Measurements from ENCODE around the gene ABCF1. TPM values are rescaled to one million over a fixed set of nuclear protein-coding genes. Genes with fewer than 3 reads are reported as not detected.

The ABCF1 gene
- polyA plus RNA-seq, 3 donors = 68.1 to 74.4 (median 72.5) TPM

DNA sequence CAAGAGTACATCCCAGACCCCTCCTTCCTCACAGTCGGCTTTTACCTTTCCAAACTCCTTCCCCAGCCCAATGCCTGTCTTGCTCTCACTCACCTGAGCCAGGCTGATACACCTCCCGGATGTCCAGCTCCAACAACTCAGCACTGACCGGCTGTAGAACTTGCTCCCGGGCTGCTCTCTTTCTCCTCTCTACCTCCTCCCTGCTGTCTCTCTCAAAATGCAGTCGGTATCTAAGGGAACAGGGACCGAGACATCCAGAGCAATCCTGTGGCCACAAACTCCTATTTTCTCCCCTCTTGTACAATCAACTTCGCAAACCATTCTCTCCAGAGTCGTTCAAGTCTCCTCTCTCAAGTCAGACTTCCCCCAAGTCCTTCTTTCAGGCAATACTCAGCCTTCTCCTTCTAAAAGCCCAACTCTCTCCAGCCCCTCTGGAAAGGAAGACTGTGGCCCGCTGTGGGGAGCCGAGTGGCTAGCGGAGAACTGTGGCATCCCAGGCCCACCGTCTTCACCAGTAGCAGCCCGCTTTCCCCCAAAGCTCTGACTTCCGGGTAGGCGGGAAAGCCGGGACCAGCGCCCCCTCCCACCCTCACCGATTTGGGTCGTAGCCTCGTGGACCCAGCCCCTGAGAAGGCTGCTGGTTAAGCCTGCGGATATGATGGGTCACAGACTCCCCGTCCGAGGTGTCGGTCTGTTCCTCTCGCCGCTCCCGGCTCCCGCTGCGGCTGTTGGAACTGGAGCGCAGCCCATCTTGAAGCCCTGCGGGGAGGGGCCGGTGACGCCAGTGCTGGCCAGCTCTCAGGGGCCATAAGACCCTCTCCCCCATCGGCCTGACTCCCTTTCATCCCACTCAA is 16.1 kb upstream of the ABCF1 start:
- DNase-seq (ENCODE audit: extremely low read depth in 1 of 11, low read depth in 9 of 11, low spot score in 4 of 11) = peak in 4 of 11 donors; percentile 18 to 60 (median 52)

DNA sequence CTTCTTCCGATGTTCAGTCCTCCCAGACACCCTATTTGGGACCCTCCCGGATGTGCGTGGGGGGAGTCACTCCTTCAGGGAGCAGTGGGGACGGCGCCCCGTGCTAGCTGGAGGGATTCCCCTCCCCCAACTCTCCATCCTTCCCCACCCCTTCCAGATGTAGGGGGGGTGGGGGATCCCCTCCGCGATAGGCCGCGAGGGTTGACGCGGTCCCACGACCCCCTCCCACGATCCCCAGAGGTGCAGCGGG is 15.5 kb upstream of the ABCF1 start:
- peak in 5 of 11 donors; percentile 49 to 69 (median 61) for DNase-seq (ENCODE audit: extremely low read depth in 1 of 11, low read depth in 9 of 11, low spot score in 4 of 11)

DNA sequence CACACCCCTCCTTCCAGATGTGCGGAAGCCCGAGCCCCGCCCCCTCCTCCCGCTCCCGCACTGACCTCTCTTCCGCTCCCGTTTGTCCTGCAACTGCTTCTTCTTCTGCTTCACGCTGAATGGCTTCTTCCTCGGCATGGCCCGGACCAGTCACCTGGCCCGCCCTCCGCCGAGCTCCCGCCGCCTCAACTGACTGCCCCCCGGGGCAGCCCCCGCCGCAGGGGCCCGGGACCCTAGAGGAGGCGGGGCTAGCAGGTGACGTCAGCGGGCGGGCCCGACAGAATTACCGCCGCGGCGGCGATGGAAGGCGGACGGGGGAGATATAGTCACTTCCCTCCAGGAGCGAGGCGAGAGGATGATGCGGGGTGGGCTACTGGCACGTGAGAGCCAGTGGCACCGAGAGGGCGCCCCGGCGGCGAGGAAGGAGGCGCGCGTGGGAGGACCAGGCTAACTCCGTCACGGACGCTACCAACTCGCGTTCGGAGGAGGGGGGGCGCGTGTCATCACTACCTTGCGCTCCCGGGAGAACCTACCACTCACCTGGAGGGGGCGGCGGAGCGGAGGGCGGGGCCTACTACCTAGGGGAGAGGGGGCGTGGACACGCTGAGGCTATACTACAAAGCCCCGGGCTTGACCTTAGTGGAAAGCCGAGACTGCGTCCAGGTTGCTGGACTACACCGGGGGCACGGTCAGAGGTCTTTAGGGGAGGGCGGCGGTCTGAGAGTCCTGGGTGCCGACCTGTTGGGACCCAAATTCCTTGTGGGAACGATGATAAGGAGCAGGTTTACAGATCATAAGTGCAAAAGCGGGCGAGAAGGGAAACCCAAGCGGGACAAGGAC is 15.0 kb upstream of the ABCF1 start, which contains the start of gene GNL1:
Gene GNL1, minus strand, starts transcription at position 424 of the 840 bp plus-strand sequence. Its CDS starts 286 bp downstream, at position 138.
- DNase-seq (ENCODE audit: extremely low read depth in 1 of 11, low read depth in 9 of 11, low spot score in 4 of 11) = peak; percentile 76 to 93 (median 88)

DNA sequence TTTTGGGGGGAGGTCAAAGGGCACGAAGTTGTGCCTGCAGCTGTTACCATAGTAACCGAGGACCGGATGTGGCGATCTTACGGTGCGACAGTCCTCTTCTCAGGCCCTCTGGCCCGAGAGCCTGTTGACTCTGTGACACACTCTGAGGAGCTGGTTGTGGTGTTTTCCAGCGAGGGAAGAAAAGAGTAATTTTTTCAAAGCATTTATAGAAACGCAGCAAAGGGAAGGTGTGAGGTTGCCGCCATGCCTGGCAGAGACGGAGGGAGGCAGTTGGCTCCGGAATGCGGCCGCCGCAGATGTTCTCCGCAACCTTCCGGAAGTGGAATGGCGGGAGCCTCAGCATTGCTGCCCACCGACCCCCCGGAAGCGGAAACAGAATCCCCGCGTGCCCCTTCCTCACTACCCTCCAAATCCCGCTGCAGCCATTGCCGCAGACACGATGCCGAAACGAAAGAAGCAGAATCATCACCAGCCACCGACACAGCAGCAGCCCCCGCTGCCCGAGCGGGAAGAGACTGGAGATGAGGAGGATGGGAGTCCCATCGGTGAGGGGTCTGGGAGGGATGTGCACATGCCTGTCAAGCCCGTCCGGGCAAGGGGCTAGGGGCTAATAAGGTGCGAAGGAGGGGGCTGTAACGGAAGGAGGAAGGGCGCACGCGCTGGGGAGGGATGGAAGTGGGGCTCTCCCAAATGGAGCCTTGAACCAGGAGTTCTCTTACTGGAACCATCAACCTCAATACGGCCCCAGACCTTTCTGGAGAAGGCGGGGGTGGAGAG is 14.1 kb upstream of the ABCF1 start, which contains the start of gene PRR3:
Gene PRR3, plus strand, starts transcription at position 390 of the 777 bp plus-strand sequence. Its CDS starts 50 bp downstream, at position 440.
- peak; percentile 87 to 94 (median 90) for DNase-seq (ENCODE audit: extremely low read depth in 1 of 11, low read depth in 9 of 11, low spot score in 4 of 11)

DNA sequence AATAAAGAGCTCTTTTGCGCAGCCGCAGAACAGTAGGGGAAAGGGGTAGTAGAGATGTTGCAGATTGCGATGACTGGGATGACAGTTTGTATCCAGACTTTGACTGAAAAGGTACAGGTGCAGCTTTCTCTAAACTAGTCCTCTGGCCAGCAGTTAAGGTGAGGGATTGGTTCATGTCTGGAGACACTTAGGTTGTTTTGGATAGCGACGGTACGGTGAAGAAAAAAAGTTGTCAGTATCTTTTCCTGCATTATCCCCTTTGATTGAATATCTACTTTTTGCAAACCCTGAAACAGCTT is 13.6 kb upstream of the ABCF1 start:
- DNase-seq (ENCODE audit: extremely low read depth in 1 of 11, low read depth in 9 of 11, low spot score in 4 of 11) = no peak

DNA sequence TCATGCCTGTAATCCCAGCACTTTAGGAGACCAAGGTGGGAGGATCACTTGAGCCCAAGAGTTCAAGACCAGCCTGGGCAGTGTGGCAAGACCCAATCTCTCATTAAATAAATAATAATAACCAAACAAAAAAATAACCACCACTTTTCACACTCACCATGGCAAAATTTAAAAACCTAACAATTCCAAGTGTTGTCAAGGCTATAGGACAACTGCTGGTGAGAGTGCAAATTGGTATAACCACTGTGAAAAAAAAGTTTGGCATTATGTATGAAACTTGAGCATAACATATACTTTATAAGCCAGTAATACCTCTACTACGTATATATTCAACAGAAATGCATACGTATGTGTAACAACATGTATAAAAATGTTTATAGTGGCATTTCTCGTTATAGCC is 10.3 kb upstream of the ABCF1 start:
- DNase-seq (ENCODE audit: extremely low read depth in 1 of 11, low read depth in 9 of 11, low spot score in 4 of 11) = no peak

DNA sequence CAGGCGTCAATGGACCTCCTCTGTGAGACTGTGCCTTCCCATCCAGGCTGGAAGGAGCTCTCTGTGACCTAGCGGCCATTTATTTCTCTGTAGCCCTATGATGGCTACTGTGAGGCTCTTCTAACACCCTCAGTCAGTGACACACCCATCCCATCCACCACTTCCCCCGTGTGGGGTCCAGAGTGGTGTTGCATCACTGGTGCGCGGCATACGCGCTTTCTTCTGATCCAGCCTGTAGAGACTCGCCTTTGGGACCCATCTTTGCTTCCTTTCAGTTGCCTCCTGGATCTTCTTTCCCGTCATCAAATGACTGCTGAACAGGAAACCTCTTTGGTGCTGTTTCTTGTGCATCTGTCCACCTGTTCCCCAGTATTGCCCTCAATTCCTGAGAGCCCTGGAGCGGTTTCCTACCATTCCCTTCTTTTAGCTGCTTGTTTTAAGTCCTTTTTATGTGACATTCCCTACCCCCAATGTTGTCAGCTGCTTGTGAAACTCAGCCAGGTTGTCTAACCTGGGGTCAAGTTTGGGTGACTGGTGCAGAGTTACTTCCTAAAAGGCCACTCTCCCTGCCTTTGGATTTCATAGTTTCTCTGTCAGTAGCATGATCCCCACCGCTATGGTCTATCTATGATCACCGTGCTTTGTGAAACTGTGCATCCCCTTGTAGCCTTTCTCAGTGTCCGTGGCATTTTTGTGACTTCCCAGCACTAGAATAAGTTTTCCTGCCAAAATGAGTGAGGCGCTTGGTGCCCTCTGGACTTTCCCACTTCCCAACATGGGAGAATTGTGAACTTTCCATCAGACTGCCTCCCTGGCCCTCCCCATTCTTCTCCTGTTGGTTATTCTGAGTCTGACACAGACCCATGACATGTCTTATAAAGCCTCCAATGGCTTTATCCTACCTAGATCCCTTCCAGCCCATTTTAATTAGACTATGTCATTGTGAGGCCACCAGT is 8.5 kb upstream of the ABCF1 start:
- DNase-seq (ENCODE audit: extremely low read depth in 1 of 11, low read depth in 9 of 11, low spot score in 4 of 11) = no peak

DNA sequence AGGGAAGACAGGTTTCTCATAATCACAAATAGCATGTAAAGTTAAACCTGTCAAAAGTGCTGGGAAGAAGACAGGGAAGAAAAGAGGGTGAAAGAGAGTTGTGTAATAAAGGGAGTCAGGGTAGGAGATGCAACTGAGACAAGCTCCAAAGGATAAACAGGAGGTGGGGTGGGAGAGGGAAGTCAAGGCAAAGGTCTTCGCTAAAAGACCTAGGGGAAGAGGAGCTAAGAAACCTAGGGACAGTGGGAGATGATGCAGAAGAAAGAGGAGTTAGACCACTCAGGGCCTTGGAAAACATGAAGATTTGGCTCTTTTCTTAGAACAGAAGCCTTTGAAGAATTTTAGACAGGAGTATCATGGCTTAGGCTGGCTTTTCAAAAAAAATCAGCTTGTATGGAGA is 7.1 kb upstream of the ABCF1 start:
- DNase-seq (ENCODE audit: extremely low read depth in 1 of 11, low read depth in 9 of 11, low spot score in 4 of 11) = no peak

DNA sequence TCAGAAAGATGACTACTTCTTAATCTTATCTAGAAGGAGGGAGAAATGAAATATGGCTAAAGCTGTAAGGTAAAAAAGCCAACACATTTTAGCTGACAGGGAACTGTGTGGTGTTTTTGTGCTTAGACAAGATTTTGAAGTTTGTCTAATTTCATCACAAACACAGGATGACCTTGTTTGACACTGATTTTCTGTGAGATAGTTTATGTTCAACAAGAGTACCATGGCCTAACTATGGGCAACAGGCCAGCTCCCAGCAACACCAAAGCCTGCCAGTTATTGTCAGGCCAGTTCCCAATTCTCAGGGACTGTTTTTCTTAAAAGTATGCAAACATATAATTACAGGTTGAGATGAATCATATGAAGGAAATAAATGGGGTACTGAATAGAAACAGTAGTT is 5.5 kb upstream of the ABCF1 start:
- no peak for DNase-seq (ENCODE audit: extremely low read depth in 1 of 11, low read depth in 9 of 11, low spot score in 4 of 11)

DNA sequence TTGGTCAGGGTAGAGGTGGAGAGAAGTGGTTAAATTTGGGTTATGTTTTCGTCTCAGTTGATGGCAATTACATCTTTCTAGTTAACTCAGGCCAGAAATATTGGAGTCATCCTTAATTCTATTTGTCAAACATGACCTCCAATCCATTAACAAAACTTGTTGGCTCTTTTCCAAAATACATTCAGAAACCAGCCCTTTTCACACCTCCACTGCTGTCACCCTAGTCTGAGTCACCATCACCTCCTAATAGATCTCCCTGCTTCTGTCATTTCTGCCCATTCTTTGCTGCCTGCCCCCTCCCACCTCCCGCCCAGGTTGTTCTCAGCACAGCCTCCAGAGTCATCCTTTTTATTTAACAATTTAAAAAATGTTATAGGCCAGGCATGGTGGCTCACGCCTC is 3.0 kb upstream of the ABCF1 start:
- no peak for DNase-seq (ENCODE audit: extremely low read depth in 1 of 11, low read depth in 9 of 11, low spot score in 4 of 11)

DNA sequence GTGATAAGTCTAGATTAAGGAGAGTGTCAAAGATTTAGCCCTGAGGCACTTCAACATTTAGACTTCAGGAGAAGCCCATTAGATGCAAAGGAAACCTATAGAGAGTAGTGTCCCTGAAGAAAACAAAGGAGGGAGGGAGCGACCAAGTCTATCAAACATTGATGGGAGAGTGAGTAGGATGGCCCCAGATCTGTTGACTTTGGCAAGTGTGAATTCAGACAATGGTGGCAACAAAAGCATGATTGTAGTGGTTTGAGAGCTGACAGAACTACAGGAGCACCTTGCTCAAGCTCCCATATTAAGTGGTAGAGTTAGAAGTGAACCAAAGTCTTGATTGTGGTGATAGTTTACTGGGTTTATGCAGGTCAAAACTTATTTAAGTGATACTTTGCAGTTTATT is 979 bp upstream of the ABCF1 start:
- no peak for DNase-seq (ENCODE audit: extremely low read depth in 1 of 11, low read depth in 9 of 11, low spot score in 4 of 11)

DNA sequence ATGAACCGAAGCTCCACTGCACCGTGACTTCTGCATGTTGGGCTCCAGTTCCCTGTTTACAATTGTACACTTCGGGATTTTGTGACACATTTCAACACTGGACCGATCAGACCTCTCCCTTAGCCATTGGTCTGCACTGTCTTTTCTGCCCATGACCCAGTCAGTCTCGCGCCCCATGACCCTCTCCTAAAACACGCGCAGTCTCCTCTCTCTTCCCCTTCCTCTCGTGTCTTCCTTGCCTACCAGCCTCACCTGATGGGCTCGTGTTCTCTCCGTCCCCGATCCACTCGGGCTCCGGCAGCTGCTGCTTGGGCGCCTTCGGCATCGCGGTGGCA is 535 bp upstream of the ABCF1 start:
- DNase-seq (ENCODE audit: extremely low read depth in 1 of 11, low read depth in 9 of 11, low spot score in 4 of 11) = peak in 5 of 11 donors; percentile 5 to 15 (median 7)

DNA sequence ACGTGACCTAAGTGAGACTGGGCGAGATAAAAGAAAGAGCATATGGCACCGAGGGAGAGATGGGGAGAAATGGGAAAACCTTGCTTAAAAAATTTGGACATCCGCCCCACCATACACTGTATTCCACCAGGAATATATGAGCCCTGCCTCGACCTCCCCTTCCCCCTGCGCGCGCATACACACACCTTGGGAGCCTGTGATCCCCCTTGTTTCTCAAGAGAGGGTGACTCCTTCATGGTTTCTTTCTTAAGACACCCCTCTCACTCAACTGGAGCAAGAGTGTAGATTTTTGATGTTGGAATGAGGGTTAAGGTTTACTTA is 480 bp downstream of the ABCF1 start:
- DNase-seq (ENCODE audit: extremely low read depth in 1 of 11, low read depth in 9 of 11, low spot score in 4 of 11) = no peak

DNA sequence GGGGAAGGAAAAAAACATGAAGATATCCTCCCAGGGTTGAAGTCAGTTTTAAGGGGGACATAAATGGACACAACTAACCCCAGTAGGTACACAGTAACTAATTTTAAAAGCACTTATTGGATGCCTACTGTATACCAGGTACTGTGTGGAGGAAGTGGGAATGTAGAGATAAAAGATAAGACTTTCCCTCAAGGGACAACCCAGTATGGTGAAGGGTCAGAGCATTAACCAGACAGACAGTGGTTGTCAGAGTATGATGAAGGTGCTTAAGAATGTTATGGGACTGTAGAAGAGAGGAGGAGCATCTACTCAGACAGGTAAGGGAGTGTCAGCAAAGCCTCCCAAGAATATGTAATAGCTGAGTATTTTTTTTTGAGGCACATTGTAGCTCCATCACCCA is 906 bp downstream of the ABCF1 start:
- DNase-seq (ENCODE audit: extremely low read depth in 1 of 11, low read depth in 9 of 11, low spot score in 4 of 11) = no peak

DNA sequence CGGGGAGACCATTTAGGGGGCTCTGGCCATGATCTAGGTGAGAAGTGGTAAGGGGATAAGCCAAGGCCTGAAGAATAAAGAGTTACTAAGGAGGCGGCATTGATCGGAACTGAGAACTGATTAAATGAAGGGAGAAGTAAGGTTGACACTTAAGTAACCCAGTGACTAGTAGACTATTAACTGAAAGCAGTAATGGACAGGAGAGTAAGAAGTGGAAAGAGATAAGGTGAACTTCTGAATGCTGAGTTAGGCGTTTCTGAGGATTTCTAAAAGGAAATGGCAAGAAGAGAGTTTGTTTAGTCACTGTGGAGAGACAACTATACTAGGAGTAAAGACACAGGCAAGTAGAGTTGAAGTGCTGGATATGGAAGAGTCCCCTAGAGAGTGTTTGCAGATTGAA is 1.9 kb downstream of the ABCF1 start:
- no peak for DNase-seq (ENCODE audit: extremely low read depth in 1 of 11, low read depth in 9 of 11, low spot score in 4 of 11)

DNA sequence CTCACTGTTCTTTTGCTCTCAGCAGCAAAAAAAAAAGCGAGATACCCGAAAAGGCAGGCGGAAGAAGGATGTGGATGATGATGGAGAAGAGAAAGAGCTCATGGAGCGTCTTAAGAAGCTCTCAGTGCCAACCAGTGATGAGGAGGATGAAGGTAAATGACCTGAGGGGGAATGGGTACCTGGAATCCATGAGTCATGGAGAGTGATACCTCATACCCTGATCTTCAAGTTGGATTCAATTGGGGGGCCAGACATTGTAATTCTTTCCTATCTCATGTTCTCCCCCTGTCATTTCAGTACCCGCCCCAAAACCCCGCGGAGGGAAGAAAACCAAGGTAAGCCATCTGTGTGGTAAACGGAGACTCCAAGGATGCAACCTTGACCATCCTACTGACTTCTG is 6.8 kb downstream of the ABCF1 start:
- no peak for DNase-seq (ENCODE audit: extremely low read depth in 1 of 11, low read depth in 9 of 11, low spot score in 4 of 11)

DNA sequence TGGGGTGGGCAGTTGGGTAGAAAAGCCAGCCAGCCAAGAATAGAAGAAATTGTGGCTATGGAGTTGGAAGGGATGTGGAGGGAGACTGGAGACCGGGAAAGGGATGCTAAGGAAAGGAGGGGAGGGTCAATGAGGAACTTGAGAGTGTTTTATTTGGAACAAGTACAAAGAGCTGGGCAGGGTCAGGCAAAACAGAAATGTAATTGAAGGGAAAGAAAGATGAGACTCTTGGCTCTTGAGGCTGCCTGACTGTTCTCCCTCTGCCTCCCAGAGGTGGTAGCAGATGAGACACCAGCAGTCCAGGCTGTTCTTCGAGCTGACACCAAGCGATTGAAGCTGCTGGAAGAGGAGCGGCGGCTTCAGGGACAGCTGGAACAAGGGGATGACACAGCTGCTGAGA is 12.7 kb downstream of the ABCF1 start:
- no peak for DNase-seq (ENCODE audit: extremely low read depth in 1 of 11, low read depth in 9 of 11, low spot score in 4 of 11)

DNA sequence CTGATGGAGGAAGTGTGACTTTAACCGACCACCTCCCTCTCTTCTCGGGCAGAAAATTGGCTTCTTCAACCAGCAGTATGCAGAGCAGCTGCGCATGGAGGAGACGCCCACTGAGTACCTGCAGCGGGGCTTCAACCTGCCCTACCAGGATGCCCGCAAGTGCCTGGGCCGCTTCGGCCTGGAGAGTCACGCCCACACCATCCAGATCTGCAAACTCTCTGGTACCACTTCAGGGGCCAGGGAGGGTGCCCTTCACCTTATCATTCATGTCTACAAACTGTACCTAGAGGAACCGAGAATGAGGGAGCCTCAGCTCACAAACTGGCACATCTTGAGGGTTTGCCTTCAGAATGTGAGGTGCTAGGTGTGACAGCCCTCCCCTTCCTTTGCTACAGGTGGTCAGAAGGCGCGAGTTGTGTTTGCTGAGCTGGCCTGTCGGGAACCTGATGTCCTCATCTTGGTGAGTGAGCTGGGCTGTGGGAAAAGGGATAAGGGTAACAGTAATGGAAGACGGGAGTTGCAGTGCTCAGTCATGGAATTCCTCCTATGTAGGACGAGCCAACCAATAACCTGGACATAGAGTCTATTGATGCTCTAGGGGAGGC is 18.6 kb downstream of the ABCF1 start:
- DNase-seq (ENCODE audit: extremely low read depth in 1 of 11, low read depth in 9 of 11, low spot score in 4 of 11) = no peak

DNA sequence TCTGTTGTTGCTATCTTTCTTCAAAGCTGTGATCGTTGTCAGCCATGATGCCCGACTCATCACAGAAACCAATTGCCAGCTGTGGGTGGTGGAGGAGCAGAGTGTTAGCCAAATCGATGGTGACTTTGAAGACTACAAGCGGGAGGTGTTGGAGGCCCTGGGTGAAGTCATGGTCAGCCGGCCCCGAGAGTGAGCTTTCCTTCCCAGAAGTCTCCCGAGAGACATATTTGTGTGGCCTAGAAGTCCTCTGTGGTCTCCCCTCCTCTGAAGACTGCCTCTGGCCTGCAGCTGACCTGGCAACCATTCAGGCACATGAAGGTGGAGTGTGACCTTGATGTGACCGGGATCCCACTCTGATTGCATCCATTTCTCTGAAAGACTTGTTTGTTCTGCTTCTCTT is 19.3 kb downstream of the ABCF1 start:
- DNase-seq (ENCODE audit: extremely low read depth in 1 of 11, low read depth in 9 of 11, low spot score in 4 of 11) = no peak

Data from renal cortex interstitium (tissue), 11 donors.